GM21447 (cell line): ENCODE data around the gene GRB7.
"Not testable (repeated sequence)": the region's sequence is repeated elsewhere in the genome, so short reads cannot be mapped to it uniquely, and the experiment has no call there.

Experiments
- ATAC-seq: cut with Tn5 transposase; IDR thresholded peaks from one replicate; pipeline ENCODE4 v1.9.1; 2021; ENCODE audit not compliant: unreplicated experiment

GRB7 gene

DNA sequence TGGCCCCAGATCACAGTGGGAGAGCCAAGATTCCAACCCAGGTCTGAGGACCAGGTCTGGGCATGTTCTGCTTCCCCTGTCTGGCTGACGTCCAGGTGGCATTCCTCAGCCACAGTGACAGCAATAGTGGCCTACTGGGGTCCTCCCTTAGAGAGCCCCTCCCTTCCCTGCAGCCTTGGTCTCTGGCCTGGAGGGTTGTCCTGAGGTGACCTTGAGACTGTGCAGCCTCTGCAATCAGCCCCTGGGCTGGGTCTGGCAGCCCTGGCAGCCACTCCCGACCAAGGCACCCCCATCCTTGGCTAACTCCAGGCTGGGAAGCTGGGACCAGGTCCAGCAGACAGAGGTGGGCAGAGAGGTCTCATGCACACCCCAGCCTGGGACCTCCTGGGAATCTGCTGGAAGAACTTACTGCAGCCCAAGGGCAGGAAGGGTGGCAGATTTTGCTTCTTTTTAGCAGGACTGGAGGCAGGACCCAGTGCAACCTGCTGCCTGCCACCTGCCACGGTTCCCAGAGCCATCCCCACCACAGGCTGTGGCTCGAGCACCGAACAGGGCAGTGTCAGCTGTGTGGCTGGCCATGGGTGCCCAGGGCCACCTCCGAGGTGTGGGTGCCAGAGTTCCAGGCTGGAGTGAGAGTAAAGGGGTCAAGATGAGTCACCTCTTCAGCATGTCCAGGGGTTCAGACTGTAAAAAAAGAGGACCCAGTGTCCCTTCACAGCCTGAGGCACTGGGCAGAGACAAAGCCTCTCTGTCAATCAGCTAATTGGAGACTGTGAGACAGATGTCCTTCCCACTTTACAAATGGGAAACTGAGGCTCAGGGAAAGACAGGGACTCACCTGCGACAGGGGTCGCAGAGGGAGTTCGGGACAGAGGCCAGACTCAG, 12.6 kb downstream of the GRB7 start:
- ATAC-seq: no peak

GRCh38 chr17:39751016-39751543, 13.3 kb downstream of the GRB7 start:
- ATAC-seq: no peak

DNA sequence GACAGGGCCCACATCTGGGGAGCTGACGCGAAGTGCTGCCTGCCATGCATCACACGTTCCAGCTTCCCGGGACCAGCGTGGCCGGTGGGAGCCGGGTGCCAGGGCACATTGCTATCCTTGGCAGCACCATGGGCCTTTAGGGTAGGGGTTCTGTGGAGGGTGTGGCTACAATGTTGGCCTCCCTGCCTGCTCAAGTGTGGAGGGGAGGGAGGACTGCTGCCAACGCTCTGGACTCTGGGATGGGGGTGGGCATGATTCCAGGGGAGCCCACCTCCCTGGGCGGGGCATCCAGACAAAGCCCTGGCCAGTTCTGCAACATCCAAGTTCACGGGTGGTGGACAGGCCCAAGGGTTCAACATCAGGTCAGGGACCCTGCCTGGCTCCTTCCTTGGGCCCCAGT, 13.9 kb downstream of the GRB7 start:
- ATAC-seq: no peak

DNA sequence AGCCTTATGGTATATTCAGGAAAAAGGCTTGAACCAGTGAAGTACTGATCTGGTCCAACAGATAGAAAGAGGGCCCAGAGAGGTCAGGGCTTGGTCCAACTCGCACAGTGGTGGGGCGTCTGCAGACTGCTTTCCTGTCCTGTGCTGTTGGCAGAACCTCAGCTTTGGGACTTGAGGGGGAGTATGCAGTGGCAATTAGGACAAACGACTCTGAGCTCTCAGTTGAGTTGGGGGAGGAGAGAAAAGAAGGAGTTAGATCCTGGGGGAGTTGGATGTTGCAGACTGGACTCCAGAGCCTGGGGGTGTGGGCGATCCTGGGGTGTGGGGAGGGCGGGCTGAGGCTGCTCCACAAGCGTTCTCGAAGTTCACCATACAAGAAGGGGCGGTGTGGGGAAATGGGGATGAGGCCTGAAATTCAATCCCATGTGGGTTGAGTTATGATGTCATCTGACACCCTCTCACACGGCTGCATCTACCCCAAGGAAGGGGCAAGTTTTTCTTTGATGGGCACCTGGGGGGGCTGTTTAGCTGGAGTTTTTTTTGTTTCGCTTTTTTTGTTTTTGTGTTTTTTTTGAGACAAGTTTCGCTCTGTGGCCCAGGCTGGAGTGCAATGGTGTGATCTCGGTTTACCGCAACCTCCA, 14.6 kb downstream of the GRB7 start:
- no peak for ATAC-seq

DNA sequence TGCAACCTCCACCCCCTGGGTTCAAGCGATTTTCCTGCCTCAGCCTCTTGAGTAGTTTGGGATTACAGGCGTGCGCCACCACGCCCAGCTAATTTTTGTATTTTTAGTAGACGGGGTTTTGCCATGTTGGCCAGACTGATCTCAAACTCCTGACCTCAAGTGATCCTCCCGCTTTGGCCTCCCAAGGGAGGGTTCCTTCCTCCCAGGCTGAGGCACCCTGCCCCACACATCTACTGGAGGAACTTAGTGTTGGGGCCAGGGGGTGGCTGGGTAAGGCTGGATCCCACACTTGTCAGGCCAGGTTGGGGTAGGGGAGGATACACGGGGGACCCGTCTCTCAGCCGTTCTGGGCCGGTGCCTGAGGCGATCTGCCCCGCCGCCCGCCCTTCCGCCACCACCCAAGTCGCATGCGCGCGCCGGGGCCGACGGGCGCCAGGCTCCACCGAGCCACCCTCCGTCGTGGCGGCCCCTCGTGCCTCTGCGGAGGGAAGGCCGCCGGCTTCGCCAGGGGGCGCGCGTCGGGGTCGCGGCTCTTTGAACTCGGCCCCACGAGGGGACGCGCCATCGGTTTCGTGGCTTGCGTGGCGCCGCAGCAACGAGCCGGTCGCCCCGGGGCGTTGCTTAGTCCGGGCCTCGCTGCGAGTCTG, 15.9 kb downstream of the GRB7 start:
- ATAC-seq: peak; percentile 25

DNA sequence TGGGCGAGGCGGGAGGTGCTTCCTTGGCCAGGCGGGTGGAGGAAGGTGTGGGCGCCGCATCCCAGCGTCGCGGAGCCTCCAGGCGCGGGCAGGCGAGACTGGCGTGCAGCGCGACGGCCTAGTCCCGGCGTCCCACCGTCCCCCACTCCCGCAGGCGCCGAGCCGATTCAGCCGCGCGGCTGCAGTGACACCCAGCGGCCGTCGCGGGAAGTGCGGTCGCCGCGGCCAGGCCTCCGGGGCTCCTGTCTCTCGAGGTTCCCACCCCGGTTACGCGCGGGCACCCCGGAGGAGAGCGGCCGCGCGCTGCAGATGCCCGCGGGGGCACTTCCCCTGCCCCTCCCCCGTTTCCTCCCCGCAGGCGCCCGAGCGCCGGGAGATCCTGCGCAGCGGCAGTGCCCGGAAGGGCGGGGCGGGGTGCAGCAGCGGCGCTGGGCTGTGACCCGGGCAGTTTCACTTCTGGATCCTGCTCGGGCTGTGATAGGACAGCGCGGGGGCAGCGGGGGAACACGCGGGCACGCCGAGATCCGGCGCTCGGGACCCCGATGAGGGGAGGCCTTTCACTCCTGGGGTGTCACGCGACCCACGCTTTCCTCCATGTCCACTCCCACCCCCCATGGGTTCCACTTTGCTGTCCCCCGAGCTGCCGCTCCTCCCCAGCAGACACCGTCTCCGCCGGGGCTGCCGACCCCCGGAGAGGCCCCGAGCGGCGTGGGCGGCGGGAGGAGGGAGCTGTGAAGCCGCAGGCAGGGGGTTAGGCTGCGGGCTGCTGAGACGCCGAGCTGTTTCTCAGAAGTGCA, 16.6 kb downstream of the GRB7 start:
- ATAC-seq: peak; percentile 56

DNA sequence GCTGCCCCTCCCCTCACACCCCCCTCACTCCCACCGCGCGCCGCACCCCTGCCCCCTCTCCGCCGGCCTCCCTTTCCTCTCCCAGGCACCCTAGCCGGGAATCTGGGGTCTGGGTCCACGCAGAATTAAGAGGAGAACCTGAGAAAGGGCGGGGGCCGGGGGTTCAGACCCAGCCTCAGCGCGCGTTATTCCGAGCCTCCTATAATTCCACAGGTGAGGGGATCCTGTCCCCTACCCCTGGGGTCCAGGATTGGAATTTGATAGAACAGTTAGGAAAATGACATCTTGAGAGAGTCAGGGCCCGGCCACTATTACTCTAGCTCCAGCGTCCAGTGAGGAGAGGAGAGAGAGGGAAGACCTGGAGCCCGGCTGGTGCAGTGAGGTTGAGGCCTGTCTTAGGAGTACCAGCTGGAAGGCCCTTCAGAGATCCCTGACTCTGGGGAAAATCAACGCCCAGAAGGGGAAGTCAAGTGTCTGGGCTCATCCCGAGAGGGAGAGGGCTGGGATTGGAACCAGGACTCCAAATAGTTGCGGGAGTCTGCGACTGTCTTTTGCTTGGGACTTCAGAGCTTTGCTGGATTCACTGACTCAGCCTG, 17.3 kb downstream of the GRB7 start:
- ATAC-seq: no peak

DNA sequence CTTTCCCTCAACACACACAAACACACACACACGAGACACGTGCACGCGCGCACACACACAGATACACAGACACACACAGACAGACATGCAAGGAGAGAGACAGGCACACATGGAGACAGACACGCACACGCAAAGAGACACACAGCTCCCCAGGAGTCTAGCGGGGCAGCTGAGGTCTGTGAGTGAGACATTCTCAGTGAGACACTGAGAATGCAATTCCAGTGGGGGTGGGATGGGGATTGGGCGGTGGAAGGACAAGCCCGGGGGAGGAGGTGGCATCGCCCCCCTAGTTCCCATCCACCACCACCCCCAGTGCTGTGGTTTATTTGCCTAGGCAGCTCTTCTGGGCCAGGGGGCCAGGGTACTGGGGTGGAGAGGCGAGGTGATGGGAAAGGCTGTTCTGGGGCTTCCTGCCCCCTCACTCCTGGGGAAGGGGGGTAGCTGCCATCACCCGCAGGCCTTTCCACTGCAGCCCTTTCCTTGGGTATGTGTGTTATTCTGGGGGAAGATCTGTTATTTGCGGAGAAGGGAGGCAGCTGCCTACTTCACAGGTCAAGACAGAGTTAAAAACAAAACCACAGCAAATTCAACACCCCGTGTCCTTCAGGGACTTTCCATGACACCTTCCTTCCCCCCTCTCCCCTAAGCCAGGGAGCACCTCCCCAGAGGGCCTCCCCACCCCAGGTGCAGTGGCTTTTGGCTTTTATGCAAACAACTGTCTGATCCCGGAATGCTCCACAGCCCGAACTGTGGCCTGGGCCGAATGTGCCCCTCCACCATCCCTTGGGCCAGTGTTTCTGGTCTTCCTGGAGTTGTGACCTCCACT, 18.0 kb downstream of the GRB7 start:
- peak; percentile 20 for ATAC-seq

- ATAC-seq: no peak
Measured at GRCh38 chr17:39756380-39757079, 18.8 kb downstream of the GRB7 start.

GRCh38 chr17:39757176-39757662, 19.5 kb downstream of the GRB7 start:
- ATAC-seq: no peak

GRCh38 chr17:39757931-39758873, 20.5 kb downstream of the GRB7 start:
- ATAC-seq: peak; percentile 22

DNA sequence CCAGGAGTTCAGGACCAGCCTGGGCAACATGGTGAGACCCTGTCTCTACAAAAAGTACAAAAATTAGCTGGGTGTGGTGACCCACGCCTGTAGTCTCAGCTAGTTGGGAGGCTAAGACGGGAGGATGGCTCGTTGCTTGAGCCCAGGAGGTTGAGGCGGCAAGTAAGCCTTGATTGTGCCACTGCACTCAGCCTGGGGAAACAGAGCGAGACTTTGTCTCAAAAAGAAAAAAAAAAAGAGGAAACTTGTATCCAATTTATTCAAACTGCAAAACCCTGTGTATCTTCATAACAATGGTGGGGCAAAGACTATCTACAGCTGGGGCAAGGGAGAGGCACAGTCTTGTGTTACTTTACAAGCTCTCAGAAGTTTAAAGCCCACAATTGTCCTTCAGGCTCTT, 21.5 kb downstream of the GRB7 start:
- ATAC-seq: no peak

GRCh38 chr17:39761861-39762496, 24.2 kb downstream of the GRB7 start:
- ATAC-seq: no peak

GRCh38 chr17:39763051-39763820, 25.5 kb downstream of the GRB7 start:
- no peak for ATAC-seq

DNA sequence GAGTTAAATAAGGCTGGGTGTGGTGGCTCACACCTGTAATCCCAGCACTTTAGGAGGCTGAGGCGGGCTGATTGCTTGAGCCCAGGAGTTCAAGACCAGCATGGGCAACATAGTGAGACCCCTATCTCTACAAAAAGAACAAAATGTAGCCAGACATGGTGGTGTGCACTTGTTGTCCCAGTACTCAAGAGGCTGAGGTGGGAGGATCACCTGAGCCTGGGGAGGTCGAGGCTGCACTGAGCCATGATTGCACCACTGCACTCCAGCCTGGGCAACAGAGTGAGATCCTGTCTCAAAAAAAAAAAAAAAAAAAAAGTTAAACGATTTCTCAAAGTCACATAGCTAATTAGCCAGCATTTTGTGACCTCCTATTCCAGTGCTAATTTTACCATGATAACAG, 26.4 kb downstream of the GRB7 start:
- not testable (repeated sequence) for ATAC-seq

DNA sequence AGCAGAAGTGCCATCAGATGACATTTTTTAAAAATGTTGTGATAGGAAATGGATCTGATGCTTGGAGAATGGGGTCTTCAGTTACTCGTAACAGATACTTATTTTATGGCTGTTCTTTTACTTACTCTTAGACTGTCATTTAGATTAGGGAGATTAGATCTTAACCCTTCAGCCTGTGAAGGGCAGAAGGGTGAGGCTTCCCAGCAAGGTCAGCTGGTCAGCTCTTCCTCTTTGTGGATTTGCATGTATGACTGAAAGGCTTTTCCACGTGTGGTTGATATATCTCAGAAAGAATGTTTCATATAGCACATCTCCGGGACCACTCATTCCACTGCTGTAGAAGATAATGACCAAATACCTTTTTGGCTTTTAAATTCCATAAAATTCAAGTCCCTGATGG, 27.4 kb downstream of the GRB7 start:
- ATAC-seq: no peak

DNA sequence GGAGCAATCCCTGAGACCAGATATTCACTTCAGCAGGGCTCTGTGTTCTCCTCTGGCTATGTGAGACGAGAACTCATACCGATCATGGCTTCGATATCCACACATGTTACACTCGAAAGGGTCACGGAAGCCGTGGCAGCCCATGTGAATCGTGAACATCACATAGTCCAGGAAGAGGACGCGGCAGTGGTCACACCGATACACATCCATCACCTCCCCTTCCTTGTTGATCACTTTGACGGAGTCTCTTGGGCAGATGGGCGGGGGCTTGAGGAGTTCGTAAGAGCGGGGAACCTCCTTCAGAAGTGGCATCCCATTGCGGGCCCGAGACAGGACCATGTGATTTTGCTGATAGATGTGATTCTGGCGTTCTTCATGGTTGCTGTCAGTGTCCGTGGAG, 28.0 kb downstream of the GRB7 start:
- ATAC-seq: no peak
